Adrenal gland (tissue), 5 donors: ENCODE measurements around the gene TXNDC16.

Experiments used
- CTCF ChIP-seq, 6 experiments: fragments of 450-650 bp in 4 of 6; fragments of 200-600 bp in 2 of 6; sonication (generic) in 1 of 6; IDR thresholded peaks; 1 replicate in 5 of 6; 2 replicates in 1 of 6; pipeline versions ENCODE4 v1.5.1 to v1.8.0; 2016 to 2021; ENCODE audit warnings: antibody characterized with exemption in 6 of 6, mild to moderate bottlenecking in 2 of 6, moderate library complexity in 1 of 6
- POLR2A ChIP-seq, 2 donors: fragments of 450-650 bp; IDR thresholded peaks; one replicate each; pipeline ENCODE4 v1.6.1; 2017; ENCODE audit warnings: antibody characterized with exemption in 2 of 2, mild to moderate bottlenecking in 2 of 2, moderate library complexity in 1 of 2
- donor health status: DM: no; HTN: no; CAD: no.

GRCh38 chr14:52422650-52423356 lies 129.5 kb downstream of the TXNDC16 start:
- no peak for TF ChIP-seq POLR2A (IDR thresholded peaks at IDR 0.05)
- TF ChIP-seq CTCF (IDR thresholded peaks at IDR 0.05) = no peak
